ENCODE measurements around the gene ZNF763. TPM values are rescaled to one million over a fixed set of nuclear protein-coding genes. Genes with fewer than 3 reads are reported as not detected.
A peak's percentile ranks its signal among the peaks of the same experiment; 100 is the strongest.

The ZNF763 gene
- total RNA-seq, 4 donors from 2014 or later, result 7.1 to 15.1 (median 9.5) TPM

GRCh38 chr19:11982526-11982925 is 17.7 kb downstream of the ZNF763 start:
- Histone ChIP-seq H3K4me1 (peaks cover 0 to 3% (median 0%) of the 10 kb centered on the region in 4 donors), H3K36me3 (peaks cover 0 to 27% (median 10%) of the 10 kb centered on the region in 4 donors), H3K4me3 (no peak overlapping the region), H3K27ac (no peak overlapping the region), H3K9me3 (peaks cover 35 to 55% of the 10 kb centered on the region in 2 donors), H3K27me3 (no peaks in the 10 kb centered on the region)
- intact Hi-C loops (cut with DNase I; ENCODE audit: low total_unique reads), result no loop called here
- no peak for DNase-seq
- in situ Hi-C loops (cut with MboI; ENCODE audit: low pct_ligation_motif_present in 1 of 4, low pct_unique_long_range_greater_than_20kb in 1 of 4, low sequenced_read_pairs in 3 of 4), result loop anchor here in 2 of 4 donors (25.0 kb wide), 2 partner anchors 95 to 155 kb away; partner anchors contain the start of genes ZNF20 (in 1 of the 2) and ZNF69 (in 1 of the 2)
- 78 to 92% methylated on average over 4 of the region's 4 CpGs for WGBS, 2 donors (ENCODE audit: low coverage in 1 of 2)
- TF ChIP-seq CTCF (IDR thresholded peaks at IDR 0.05) (no peak), POLR2AphosphoS5 (IDR thresholded peaks at IDR 0.05) (no peak), EP300 (IDR thresholded peaks at IDR 0.05; ENCODE audit: low read depth) (no peak), POLR2A (IDR thresholded peaks at IDR 0.05) (no peak)

GRCh38 chr19:11984986-11985385 is 20.1 kb downstream of the ZNF763 start:
- in situ Hi-C loops (cut with MboI; ENCODE audit: low pct_ligation_motif_present in 1 of 4, low pct_unique_long_range_greater_than_20kb in 1 of 4, low sequenced_read_pairs in 3 of 4) (loop anchor here in 2 of 4 donors (25.0 kb wide), 2 partner anchors 98 to 152 kb away; partner anchors contain the start of genes ZNF20 (in 1 of the 2) and ZNF69 (in 1 of the 2)), intact Hi-C loops (cut with DNase I; ENCODE audit: low total_unique reads) (loop anchor here (5.0 kb wide), 1 partner anchor 63 kb away; no protein-coding TSS in a partner anchor)
- Histone ChIP-seq H3K9me3 (peaks cover 10 to 30% of the 10 kb centered on the region in 2 donors), H3K36me3 (peaks cover 0 to 2% (median 0%) of the 10 kb centered on the region in 4 donors), H3K27ac (no peak overlapping the region), H3K4me1 (peaks cover 0 to 9% (median 4%) of the 10 kb centered on the region in 4 donors), H3K27me3 (no peaks in the 10 kb centered on the region), H3K4me3 (no peak overlapping the region)
- WGBS, 2 donors (ENCODE audit: low coverage in 1 of 2), result 34% methylated on average over 5 of the region's 5 CpGs; no CpG with 5 or more reads in 1 of the 2 donors
- DNase-seq, result no peak
- TF ChIP-seq POLR2AphosphoS5 (IDR thresholded peaks at IDR 0.05), result no peak
- TF ChIP-seq CTCF (IDR thresholded peaks at IDR 0.05), result peak in 1 of 5 experiments; percentile 5

- Histone ChIP-seq H3K4me3 (no peak overlapping the region), H3K36me3 (no peaks in the 10 kb centered on the region), H3K27ac (peak overlapping the region in 1 of 4 donors; percentile 89), H3K4me1 (peaks cover 0 to 9% (median 4%) of the 10 kb centered on the region in 4 donors), H3K27me3 (no peaks in the 10 kb centered on the region), H3K9me3 (peaks cover 0 to 12% of the 10 kb centered on the region in 2 donors)
- in situ Hi-C loops (cut with MboI; ENCODE audit: low pct_ligation_motif_present in 1 of 4, low pct_unique_long_range_greater_than_20kb in 1 of 4, low sequenced_read_pairs in 3 of 4), result loop anchor here in 2 of 4 donors (25.0 kb wide), 2 partner anchors 99 to 151 kb away; partner anchors contain the start of genes ZNF20 (in 1 of the 2) and ZNF69 (in 1 of the 2)
- TF ChIP-seq POLR2AphosphoS5 (IDR thresholded peaks at IDR 0.05), result no peak
- TF ChIP-seq CTCF (IDR thresholded peaks at IDR 0.05), result no peak
- no peak for TF ChIP-seq EP300 (IDR thresholded peaks at IDR 0.05; ENCODE audit: low read depth)
- TF ChIP-seq POLR2A (IDR thresholded peaks at IDR 0.05), result no peak
- DNase-seq, result no peak
- 92% methylated on average over 17 of the region's 17 CpGs; no CpG with 5 or more reads in 1 of the 2 donors for WGBS, 2 donors (ENCODE audit: low coverage in 1 of 2)
- intact Hi-C loops (cut with DNase I; ENCODE audit: low total_unique reads), result loop anchor here (5.0 kb wide), 1 partner anchor 64 kb away; no protein-coding TSS in a partner anchor
Measured at GRCh38 chr19:11986754-11987153, 21.9 kb downstream of the ZNF763 start.

GRCh38 chr19:11987405-11988281 is 22.8 kb downstream of the ZNF763 start:
- Histone ChIP-seq H3K36me3 (no peaks in the 10 kb centered on the region), H3K27me3 (no peaks in the 10 kb centered on the region), H3K27ac (peak overlapping the region; percentile 89 to 94 (median 92)), H3K9me3 (peaks cover 0 to 3% of the 10 kb centered on the region in 2 donors), H3K4me3 (peak overlapping the region; percentile 70 to 86 (median 78)), H3K4me1 (peaks cover 0 to 9% (median 4%) of the 10 kb centered on the region in 4 donors)
- intact Hi-C loops (cut with DNase I; ENCODE audit: low total_unique reads) (loop anchor here (1.0 to 5.0 kb wide), 2 partner anchors 23 to 65 kb away; no protein-coding TSS in a partner anchor), in situ Hi-C loops (cut with MboI; ENCODE audit: low pct_ligation_motif_present in 1 of 4, low pct_unique_long_range_greater_than_20kb in 1 of 4, low sequenced_read_pairs in 3 of 4) (loop anchor here in 2 of 4 donors (25.0 kb wide), 2 partner anchors 100 to 150 kb away; partner anchors contain the start of genes ZNF20 (in 1 of the 2) and ZNF69 (in 1 of the 2))
- TF ChIP-seq EP300 (IDR thresholded peaks at IDR 0.05; ENCODE audit: low read depth) (no peak), CTCF (IDR thresholded peaks at IDR 0.05) (no peak), POLR2A (IDR thresholded peaks at IDR 0.05) (peak; percentile 85), POLR2AphosphoS5 (IDR thresholded peaks at IDR 0.05) (peak; percentile 94 to 97 (median 95))
- DNase-seq, result peak; percentile 97
- WGBS, 2 donors (ENCODE audit: low coverage in 1 of 2), result 1% methylated on average over 16 to 44 of the region's 54 CpGs

All from transverse colon (tissue), 4 donors.